ENCODE measurements around the gene TXLNG.
"Not testable (repeated sequence)": the region's sequence is repeated elsewhere in the genome, so short reads cannot be mapped to it uniquely, and the experiment has no call there.

The TXLNG gene

GRCh38 chrX:16786139-16786790 is at the start of gene TXLNG:
Gene TXLNG, plus strand, starts transcription at chrX:16786466. Its CDS starts 22 bp downstream, at chrX:16786488.
- Mint-ChIP-seq H3K36me3 (peaks cover 2 to 7% of the 10 kb centered on the region in 2 donors), H3K9me3 (no peaks in the 10 kb centered on the region), H3K4me1 (peaks cover 0 to 7% of the 10 kb centered on the region in 2 donors), H3K27ac (peak within 1 kb of the TSS; percentile 97), H3K27me3 (no peaks in the 10 kb centered on the region), H3K4me3 (peak within 1 kb of the TSS; percentile 96 to 98)
- DNase-seq, result peak; percentile 99
- peak; percentile 97 for ATAC-seq (replicated peaks)

- H3K36me3 Mint-ChIP-seq, result peaks cover 16 to 65% of the 10 kb centered on the region in 2 donors
- ATAC-seq (replicated peaks) (no peak), DNase-seq (no peak)
- H3K4me3 Mint-ChIP-seq, result no peak overlapping the region
- no peaks in the 10 kb centered on the region for H3K27me3 Mint-ChIP-seq
- H3K27ac Mint-ChIP-seq, result peak overlapping the region; percentile 75
- no peaks in the 10 kb centered on the region for H3K9me3 Mint-ChIP-seq
- H3K4me1 Mint-ChIP-seq, result peaks cover 2 to 5% of the 10 kb centered on the region in 2 donors
Observed at GRCh38 chrX:16737024-16737423, 49.2 kb upstream of the TXLNG start.

- H3K9me3 Mint-ChIP-seq, result no peaks in the 10 kb centered on the region
- no peaks in the 10 kb centered on the region for H3K27me3 Mint-ChIP-seq
- no peak for ATAC-seq (replicated peaks)
- no peak overlapping the region for H3K4me3 Mint-ChIP-seq
- no peak for DNase-seq
- no peak overlapping the region for H3K27ac Mint-ChIP-seq
- H3K4me1 Mint-ChIP-seq, result peaks cover 0 to 2% of the 10 kb centered on the region in 2 donors
- H3K36me3 Mint-ChIP-seq, result peaks cover 20 to 67% of the 10 kb centered on the region in 2 donors
Observed at GRCh38 chrX:16739574-16739973, 46.7 kb upstream of the TXLNG start.

- H3K36me3 Mint-ChIP-seq, result peaks cover 17 to 60% of the 10 kb centered on the region in 2 donors
- H3K4me3 Mint-ChIP-seq, result no peak overlapping the region
- DNase-seq (no peak), ATAC-seq (replicated peaks) (no peak)
- H3K9me3 Mint-ChIP-seq, result no peaks in the 10 kb centered on the region
- H3K27me3 Mint-ChIP-seq, result no peaks in the 10 kb centered on the region
- H3K27ac Mint-ChIP-seq, result no peak overlapping the region
- H3K4me1 Mint-ChIP-seq, result peaks cover 0 to 2% of the 10 kb centered on the region in 2 donors
Observed at GRCh38 chrX:16743604-16744325, 42.5 kb upstream of the TXLNG start.

- Mint-ChIP-seq H3K9me3 (no peaks in the 10 kb centered on the region), H3K27ac (no peak overlapping the region), H3K36me3 (peaks cover 16 to 61% of the 10 kb centered on the region in 2 donors), H3K4me3 (no peak overlapping the region), H3K4me1 (peaks cover 0 to 2% of the 10 kb centered on the region in 2 donors), H3K27me3 (no peaks in the 10 kb centered on the region)
- DNase-seq (no peak), ATAC-seq (replicated peaks) (no peak)
Observed at GRCh38 chrX:16745102-16745501, 41.2 kb upstream of the TXLNG start.

GRCh38 chrX:16745659-16746058 is 40.6 kb upstream of the TXLNG start:
- ATAC-seq (replicated peaks), result no peak
- Mint-ChIP-seq H3K4me1 (peaks cover 0 to 2% of the 10 kb centered on the region in 2 donors), H3K4me3 (no peak overlapping the region), H3K27me3 (no peaks in the 10 kb centered on the region), H3K36me3 (peaks cover 14 to 61% of the 10 kb centered on the region in 2 donors), H3K27ac (peak overlapping the region; percentile 6), H3K9me3 (no peaks in the 10 kb centered on the region)
- no peak for DNase-seq

GRCh38 chrX:16748425-16748824 is 37.8 kb upstream of the TXLNG start:
- H3K4me1 Mint-ChIP-seq, result peaks cover 0 to 2% of the 10 kb centered on the region in 2 donors
- ATAC-seq (replicated peaks) (no peak), DNase-seq (no peak)
- H3K36me3 Mint-ChIP-seq, result peaks cover 17 to 63% of the 10 kb centered on the region in 2 donors
- no peak overlapping the region for H3K27ac Mint-ChIP-seq
- no peaks in the 10 kb centered on the region for H3K27me3 Mint-ChIP-seq
- H3K4me3 Mint-ChIP-seq, result no peak overlapping the region
- no peaks in the 10 kb centered on the region for H3K9me3 Mint-ChIP-seq

GRCh38 chrX:16750136-16750535 is 36.1 kb upstream of the TXLNG start:
- Mint-ChIP-seq H3K4me3 (no peak overlapping the region), H3K27ac (no peak overlapping the region), H3K36me3 (peaks cover 18 to 61% of the 10 kb centered on the region in 2 donors), H3K4me1 (no peaks in the 10 kb centered on the region), H3K27me3 (no peaks in the 10 kb centered on the region), H3K9me3 (no peaks in the 10 kb centered on the region)
- ATAC-seq (replicated peaks), result no peak
- DNase-seq, result no peak

GRCh38 chrX:16754019-16754418 is 32.2 kb upstream of the TXLNG start:
- H3K9me3 Mint-ChIP-seq, result no peaks in the 10 kb centered on the region
- H3K36me3 Mint-ChIP-seq, result peaks cover 25 to 62% of the 10 kb centered on the region in 2 donors
- ATAC-seq (replicated peaks) (no peak), DNase-seq (no peak)
- H3K4me3 Mint-ChIP-seq, result no peak overlapping the region
- H3K27me3 Mint-ChIP-seq, result no peaks in the 10 kb centered on the region
- no peak overlapping the region for H3K27ac Mint-ChIP-seq
- no peaks in the 10 kb centered on the region for H3K4me1 Mint-ChIP-seq

GRCh38 chrX:16756724-16757123 is 29.5 kb upstream of the TXLNG start:
- H3K36me3 Mint-ChIP-seq, result peaks cover 25 to 58% of the 10 kb centered on the region in 2 donors
- ATAC-seq (replicated peaks) (no peak), DNase-seq (no peak)
- no peaks in the 10 kb centered on the region for H3K4me1 Mint-ChIP-seq
- no peaks in the 10 kb centered on the region for H3K27me3 Mint-ChIP-seq
- H3K27ac Mint-ChIP-seq, result no peak overlapping the region
- no peak overlapping the region for H3K4me3 Mint-ChIP-seq
- no peaks in the 10 kb centered on the region for H3K9me3 Mint-ChIP-seq

GRCh38 chrX:16761500-16761899 is 24.8 kb upstream of the TXLNG start:
- H3K9me3 Mint-ChIP-seq; H3K27me3 Mint-ChIP-seq; H3K4me1 Mint-ChIP-seq; H3K4me3 Mint-ChIP-seq; H3K27ac Mint-ChIP-seq; ATAC-seq (replicated peaks); DNase-seq: not testable (repeated sequence)
- peaks cover 8 to 35% of the 10 kb centered on the region in 2 donors for H3K36me3 Mint-ChIP-seq

- no peak for ATAC-seq (replicated peaks)
- no peaks in the 10 kb centered on the region for H3K4me1 Mint-ChIP-seq
- no peaks in the 10 kb centered on the region for H3K27me3 Mint-ChIP-seq
- H3K9me3 Mint-ChIP-seq, result no peaks in the 10 kb centered on the region
- no peak overlapping the region for H3K4me3 Mint-ChIP-seq
- no peak overlapping the region for H3K27ac Mint-ChIP-seq
- peaks cover 0 to 27% of the 10 kb centered on the region in 2 donors for H3K36me3 Mint-ChIP-seq
- no peak for DNase-seq
Observed at GRCh38 chrX:16762579-16762978, 23.7 kb upstream of the TXLNG start.

GRCh38 chrX:16765594-16765993 is 20.7 kb upstream of the TXLNG start:
- no peak for DNase-seq
- H3K4me1 Mint-ChIP-seq, result no peaks in the 10 kb centered on the region
- peaks cover 0 to 5% of the 10 kb centered on the region in 2 donors for H3K27me3 Mint-ChIP-seq
- H3K36me3 Mint-ChIP-seq, result peaks cover 0 to 8% of the 10 kb centered on the region in 2 donors
- no peak overlapping the region for H3K4me3 Mint-ChIP-seq
- H3K27ac Mint-ChIP-seq, result no peak overlapping the region
- ATAC-seq (replicated peaks), result no peak
- no peaks in the 10 kb centered on the region for H3K9me3 Mint-ChIP-seq

- peaks cover 0 to 5% of the 10 kb centered on the region in 2 donors for H3K27me3 Mint-ChIP-seq
- H3K36me3 Mint-ChIP-seq, result no peaks in the 10 kb centered on the region
- H3K27ac Mint-ChIP-seq, result no peak overlapping the region
- DNase-seq (no peak), ATAC-seq (replicated peaks) (peak; percentile 19 to 64)
- no peaks in the 10 kb centered on the region for H3K4me1 Mint-ChIP-seq
- no peak overlapping the region for H3K4me3 Mint-ChIP-seq
- no peaks in the 10 kb centered on the region for H3K9me3 Mint-ChIP-seq
Observed at GRCh38 chrX:16770970-16771482, 15.2 kb upstream of the TXLNG start.

Data from stimulated activated naive B cell treated with anti-CD40 and anti-IgM and Interleukin-4, amounts not matched to agents 10 μg/mL and 1 μg/mL and 100 μg/mL, for 72 hours (primary cell).